Measurements from ENCODE around the gene SLC6A18.

The SLC6A18 gene

DNA sequence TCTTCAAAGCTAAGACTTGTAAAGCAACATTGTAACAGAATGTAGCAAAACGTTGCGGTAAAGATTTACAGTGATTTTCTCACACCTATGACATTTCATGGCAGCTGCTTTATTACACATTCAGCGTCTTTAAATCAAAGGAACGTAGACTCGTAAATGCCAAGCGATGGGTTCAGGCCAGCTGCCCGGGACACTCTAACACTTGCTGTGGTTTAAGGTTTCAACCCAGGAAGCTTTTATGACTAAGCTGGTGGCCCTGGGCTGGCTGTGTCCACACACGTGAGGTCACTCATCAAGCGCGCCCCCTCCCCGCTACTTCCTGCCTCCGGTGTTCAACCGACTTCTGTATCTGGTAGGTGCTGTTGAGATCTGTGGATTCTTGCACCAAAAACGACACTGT, 2.5 kb downstream of the SLC6A18 start (continued):
- TF ChIP-seq, protein P1, sequence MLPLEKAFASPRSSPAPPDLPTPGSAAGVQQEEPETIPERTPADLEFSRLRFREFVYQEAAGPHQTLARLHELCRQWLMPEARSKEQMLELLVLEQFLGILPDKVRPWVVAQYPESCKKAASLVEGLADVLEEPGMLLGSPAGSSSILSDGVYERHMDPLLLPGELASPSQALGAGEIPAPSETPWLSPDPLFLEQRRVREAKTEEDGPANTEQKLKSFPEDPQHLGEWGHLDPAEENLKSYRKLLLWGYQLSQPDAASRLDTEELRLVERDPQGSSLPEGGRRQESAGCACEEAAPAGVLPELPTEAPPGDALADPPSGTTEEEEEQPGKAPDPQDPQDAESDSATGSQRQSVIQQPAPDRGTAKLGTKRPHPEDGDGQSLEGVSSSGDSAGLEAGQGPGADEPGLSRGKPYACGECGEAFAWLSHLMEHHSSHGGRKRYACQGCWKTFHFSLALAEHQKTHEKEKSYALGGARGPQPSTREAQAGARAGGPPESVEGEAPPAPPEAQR (tag by site-specific recombination; IDR thresholded peaks at IDR 0.05), result no peak
- no peak for TF ChIP-seq ZNF48 (tag by site-specific recombination; IDR thresholded peaks at IDR 0.05)
- TF ChIP-seq ZNF670 (tag by site-specific recombination; IDR thresholded peaks at IDR 0.05; ENCODE audit: low read depth), result no peak
- TF ChIP-seq ZBTB21 (tag by site-specific recombination; IDR thresholded peaks at IDR 0.05), result 0 out of 2 replicates have a peak, but pooled peaks have one; percentile 25
- TF ChIP-seq TCF7L2 (IDR thresholded peaks at IDR 0.05; ENCODE audit: borderline replicate concordance, low read depth, low read length), result 0 out of 2 replicates have a peak, but pooled peaks have one; percentile 12
- no peak for TF ChIP-seq WT1 (tag by site-specific recombination; IDR thresholded peaks at IDR 0.05)
- TF ChIP-seq ZNF580 (tag by site-specific recombination; IDR thresholded peaks at IDR 0.05), result no peak
- TF ChIP-seq YY1 (tag by site-specific recombination; IDR thresholded peaks at IDR 0.05), result no peak
- peak; percentile 51 for TF ChIP-seq ZNF341 (tag by site-specific recombination; IDR thresholded peaks at IDR 0.05; ENCODE audit: low read depth)
- no peak for TF ChIP-seq KLF8 (tag by site-specific recombination; IDR thresholded peaks at IDR 0.05)
- TF ChIP-seq ZNF133 (tag by site-specific recombination; IDR thresholded peaks at IDR 0.05), result no peak
- no peak for TF ChIP-seq ZNF155 (tag by site-specific recombination; IDR thresholded peaks at IDR 0.05)
- TF ChIP-seq PRDM1 (tag by site-specific recombination; IDR thresholded peaks at IDR 0.05), result no peak
- TF ChIP-seq TRIM28 (IDR thresholded peaks at IDR 0.05; ENCODE audit: borderline replicate concordance, low read length), result no peak
- TF ChIP-seq ZNF558 (tag by site-specific recombination; IDR thresholded peaks at IDR 0.05), result no peak
- TF ChIP-seq HOXC10 (CRISPR knock-in tag; IDR thresholded peaks at IDR 0.05), result no peak
- no peak for TF ChIP-seq ZSCAN16 (tag by site-specific recombination; IDR thresholded peaks at IDR 0.05)
- TF ChIP-seq BCL11A (tag by site-specific recombination; IDR thresholded peaks at IDR 0.05; ENCODE audit: low read depth), result no peak
- TF ChIP-seq ZNF423 (tag by site-specific recombination; IDR thresholded peaks at IDR 0.05), result no peak
- TF ChIP-seq, protein P2, sequence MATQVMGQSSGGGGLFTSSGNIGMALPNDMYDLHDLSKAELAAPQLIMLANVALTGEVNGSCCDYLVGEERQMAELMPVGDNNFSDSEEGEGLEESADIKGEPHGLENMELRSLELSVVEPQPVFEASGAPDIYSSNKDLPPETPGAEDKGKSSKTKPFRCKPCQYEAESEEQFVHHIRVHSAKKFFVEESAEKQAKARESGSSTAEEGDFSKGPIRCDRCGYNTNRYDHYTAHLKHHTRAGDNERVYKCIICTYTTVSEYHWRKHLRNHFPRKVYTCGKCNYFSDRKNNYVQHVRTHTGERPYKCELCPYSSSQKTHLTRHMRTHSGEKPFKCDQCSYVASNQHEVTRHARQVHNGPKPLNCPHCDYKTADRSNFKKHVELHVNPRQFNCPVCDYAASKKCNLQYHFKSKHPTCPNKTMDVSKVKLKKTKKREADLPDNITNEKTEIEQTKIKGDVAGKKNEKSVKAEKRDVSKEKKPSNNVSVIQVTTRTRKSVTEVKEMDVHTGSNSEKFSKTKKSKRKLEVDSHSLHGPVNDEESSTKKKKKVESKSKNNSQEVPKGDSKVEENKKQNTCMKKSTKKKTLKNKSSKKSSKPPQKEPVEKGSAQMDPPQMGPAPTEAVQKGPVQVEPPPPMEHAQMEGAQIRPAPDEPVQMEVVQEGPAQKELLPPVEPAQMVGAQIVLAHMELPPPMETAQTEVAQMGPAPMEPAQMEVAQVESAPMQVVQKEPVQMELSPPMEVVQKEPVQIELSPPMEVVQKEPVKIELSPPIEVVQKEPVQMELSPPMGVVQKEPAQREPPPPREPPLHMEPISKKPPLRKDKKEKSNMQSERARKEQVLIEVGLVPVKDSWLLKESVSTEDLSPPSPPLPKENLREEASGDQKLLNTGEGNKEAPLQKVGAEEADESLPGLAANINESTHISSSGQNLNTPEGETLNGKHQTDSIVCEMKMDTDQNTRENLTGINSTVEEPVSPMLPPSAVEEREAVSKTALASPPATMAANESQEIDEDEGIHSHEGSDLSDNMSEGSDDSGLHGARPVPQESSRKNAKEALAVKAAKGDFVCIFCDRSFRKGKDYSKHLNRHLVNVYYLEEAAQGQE (tag by site-specific recombination; IDR thresholded peaks at IDR 0.05), result no peak
- peak; percentile 33 for TF ChIP-seq ZBTB26 (tag by site-specific recombination; optimal IDR thresholded peaks at IDR 0.05)
- TF ChIP-seq ZNF830 (tag by site-specific recombination; IDR thresholded peaks at IDR 0.05; ENCODE audit: low read depth), result no peak
- TF ChIP-seq ZNF169 (tag by site-specific recombination; IDR thresholded peaks at IDR 0.05), result no peak
- TF ChIP-seq ZNF211 (tag by site-specific recombination; IDR thresholded peaks at IDR 0.05; ENCODE audit: low read depth), result no peak
- TF ChIP-seq, protein P3, sequence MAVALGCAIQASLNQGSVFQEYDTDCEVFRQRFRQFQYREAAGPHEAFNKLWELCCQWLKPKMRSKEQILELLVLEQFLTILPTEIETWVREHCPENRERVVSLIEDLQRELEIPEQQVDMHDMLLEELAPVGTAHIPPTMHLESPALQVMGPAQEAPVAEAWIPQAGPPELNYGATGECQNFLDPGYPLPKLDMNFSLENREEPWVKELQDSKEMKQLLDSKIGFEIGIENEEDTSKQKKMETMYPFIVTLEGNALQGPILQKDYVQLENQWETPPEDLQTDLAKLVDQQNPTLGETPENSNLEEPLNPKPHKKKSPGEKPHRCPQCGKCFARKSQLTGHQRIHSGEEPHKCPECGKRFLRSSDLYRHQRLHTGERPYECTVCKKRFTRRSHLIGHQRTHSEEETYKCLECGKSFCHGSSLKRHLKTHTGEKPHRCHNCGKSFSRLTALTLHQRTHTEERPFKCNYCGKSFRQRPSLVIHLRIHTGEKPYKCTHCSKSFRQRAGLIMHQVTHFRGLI (tag by site-specific recombination; IDR thresholded peaks at IDR 0.05), result no peak
- TF ChIP-seq ZNF626 (tag by site-specific recombination; IDR thresholded peaks at IDR 0.05), result no peak
- peak; percentile 73 for TF ChIP-seq ZNF629 (tag by site-specific recombination; IDR thresholded peaks at IDR 0.05)
- TF ChIP-seq PRDM10 (tag by site-specific recombination; IDR thresholded peaks at IDR 0.05), result no peak
- no peak for TF ChIP-seq ZNF76 (tag by site-specific recombination; IDR thresholded peaks at IDR 0.05; ENCODE audit: borderline replicate concordance, low read depth)
- TF ChIP-seq ZNF473 (tag by site-specific recombination; IDR thresholded peaks at IDR 0.05), result no peak
- no peak for TF ChIP-seq SCRT1 (tag by site-specific recombination; IDR thresholded peaks at IDR 0.05; ENCODE audit: borderline replicate concordance)
